MM.1S (cell line): ENCODE results near the gene HDAC7.

Experiments used
- CTCF ChIP-seq: fragments of 300-600 bp; sonication (generic); IDR thresholded peaks from 2 replicates; pipeline ENCODE4 v1.5.1; 2016; ENCODE audit warnings: antibody characterized with exemption, low read length, mixed read lengths
- EZH2 ChIP-seq: fragments of 300-600 bp; sonication (generic); optimal IDR thresholded peaks from 2 replicates; pipeline ENCODE3; 2017; ENCODE audit warnings: low read depth, mild to moderate bottlenecking, antibody characterized with exemption, low read length, mixed read lengths

- TF ChIP-seq CTCF, result no peak
- TF ChIP-seq EZH2, result no peak
These were observed 21.8 kb upstream of the HDAC7 start for GRCh38 chr12:47841501-47841900.
